ENCODE results near the gene SULT2A1. TPM values are rescaled to one million over a fixed set of nuclear protein-coding genes. Genes with fewer than 3 reads are reported as not detected.
A peak's percentile ranks its signal among the peaks of the same experiment; 100 is the strongest.

The SULT2A1 gene
- total and polyA plus RNA-seq, 2 of the 8 experiments (the other 6 are each of a cell fraction or from before 2014, with no cell fraction given) = not detected

GRCh38 chr19:47891622-47891922 is 5.5 kb upstream of the SULT2A1 start:
- WGBS, 2 experiments (ENCODE audit: extremely low coverage in 1 of 2, insufficient coverage in 1 of 2, insufficient read length in 1 of 2, insufficient replicate concordance in 2 of 2, low coverage in 1 of 2, low lambda C conversion rate in 2 of 2, missing lambda C conversion rate in 1 of 2) = 92% methylated on average over 2 of the region's 2 CpGs; no CpG with 5 or more reads in 1 of the 2 experiments
- Histone ChIP-seq H2BK20ac (ENCODE audit: low read length) (no peak overlapping the region), H2AFZ (ENCODE audit: low read length) (peak overlapping the region; percentile 45), H2BK120ac (replicated peaks; ENCODE audit: low read depth, low read length) (no peak overlapping the region), H3K27me3 (replicated peaks in 1 of 4; ENCODE audit: control insufficient read depth in 3 of 4, extremely low read depth in 1 of 4, insufficient read depth in 3 of 4, low read length in 3 of 4) (no peaks in the 10 kb centered on the region), H2BK15ac (ENCODE audit: low read length) (no peak overlapping the region), H2AK5ac (ENCODE audit: low read depth, low read length) (no peak overlapping the region), H2BK5ac (ENCODE audit: low read depth, low read length) (no peak overlapping the region), H4K20me1 (replicated peaks in 1 of 2; ENCODE audit: control insufficient read depth in 1 of 2, insufficient read depth in 2 of 2, low read length in 2 of 2) (no peaks in the 10 kb centered on the region), H3K36me3 (ENCODE audit: control insufficient read depth in 2 of 4, insufficient read depth in 4 of 4, low read length in 3 of 4) (no peaks in the 10 kb centered on the region), H3K79me1 (ENCODE audit: low read depth, low read length) (no peaks in the 10 kb centered on the region), H3K79me2 (ENCODE audit: control insufficient read depth in 1 of 2, insufficient read depth in 2 of 2, low read length in 2 of 2) (no peaks in the 10 kb centered on the region), H2BK12ac (ENCODE audit: low read depth, low read length) (no peak overlapping the region), H3K14ac (ENCODE audit: insufficient read length) (no peak overlapping the region), H3K4me2 (ENCODE audit: insufficient read depth in 1 of 2, low read depth in 2 of 2, low read length in 2 of 2) (no peak overlapping the region), H3K18ac (ENCODE audit: extremely low read depth, low read length) (no peak overlapping the region), H3K23me2 (ENCODE audit: low read depth, low read length) (no peaks in the 10 kb centered on the region), H3K23ac (ENCODE audit: insufficient read length) (no peak overlapping the region), H3K56ac (replicated peaks; ENCODE audit: insufficient read length, low read depth, low read length) (no peak overlapping the region), H3K27ac (ENCODE audit: low read depth, low read length) (peak overlapping the region; percentile 66), H3K4me3 (ENCODE audit: extremely low read depth in 1 of 4, insufficient read depth in 2 of 4, low read depth in 3 of 4, low read length in 4 of 4) (no peak overlapping the region), H3K4me1 (replicated peaks in 1 of 4; ENCODE audit: control insufficient read depth in 3 of 4, insufficient read depth in 4 of 4, low read length in 3 of 4) (peaks cover 0 to 4% (median 0%) of the 10 kb centered on the region in 4 experiments; a peak in 3 of 7 replicates), H4K91ac (replicated peaks; ENCODE audit: insufficient read length, low read length) (no peak overlapping the region), H3K9me3 (ENCODE audit: insufficient read depth in 2 of 2, low read depth in 1 of 2, low read length in 1 of 2) (no peaks in the 10 kb centered on the region), H3K4ac (replicated peaks; ENCODE audit: insufficient read length, low read depth, low read length) (no peak overlapping the region), H4K8ac (ENCODE audit: extremely low read depth, insufficient read depth, low read length) (no peak overlapping the region), H3K9ac (replicated peaks in 1 of 4; ENCODE audit: extremely low read depth in 1 of 4, low read depth in 3 of 4, low read length in 3 of 4) (no peak overlapping the region; a peak in 1 of 7 replicates), H4K5ac (ENCODE audit: insufficient read length, low read depth, low read length) (no peak overlapping the region)
- ChIA-PET POLR2A (ENCODE audit: partially characterized antibody) (no interaction called here), CTCF (ENCODE audit: partially characterized antibody) (interaction anchor here (0.8 to 1.4 kb wide), 4 partner anchors 15 to 27 kb away, joined by 3 to 5 read pairs (median 4); no protein-coding TSS in a partner anchor)
- no peak for FAIRE-seq
- TF ChIP-seq EZH2 (IDR thresholded peaks at IDR 0.05; ENCODE audit: low read depth, low read length, severe bottlenecking) (no peak), PHF8 (conservative IDR thresholded peaks at IDR 0.05; ENCODE audit: low read depth, low read length) (no peak), NRF1 (IDR thresholded peaks at IDR 0.05; ENCODE audit: low read depth, low read length) (no peak), NANOG (IDR thresholded peaks at IDR 0.05; ENCODE audit: insufficient read depth, low read depth, low read length, poor library complexity, severe bottlenecking) (no peak), BCL11A (IDR thresholded peaks at IDR 0.05; ENCODE audit: low read depth in 2 of 2, low read length in 2 of 2) (no peak), SP1 (IDR thresholded peaks at IDR 0.05; ENCODE audit: low read depth, low read length) (no peak), CTBP2 (IDR thresholded peaks at IDR 0.05; ENCODE audit: borderline replicate concordance, insufficient read depth, insufficient read length, low read length) (no peak), JUN (IDR thresholded peaks at IDR 0.05; ENCODE audit: low read depth, low read length) (no peak), BACH1 (IDR thresholded peaks at IDR 0.05; ENCODE audit: low read length) (no peak), ASH2L (IDR thresholded peaks at IDR 0.05; ENCODE audit: low read length) (no peak), HDAC6 (IDR thresholded peaks at IDR 0.05; ENCODE audit: low read depth, low read length) (no peak), CHD2 (IDR thresholded peaks at IDR 0.05; ENCODE audit: low read length) (no peak), ZNF274 (IDR thresholded peaks at IDR 0.05; ENCODE audit: borderline replicate concordance, extremely low read depth, low read length) (no peak)
- DNase-seq (ENCODE audit: low read depth in 1 of 2, low spot score in 2 of 2) = no peak
